Coronary artery (tissue), 2 donors: ENCODE results near the gene PAEP.
"Not testable (repeated sequence)": the region's sequence is repeated elsewhere in the genome, so short reads cannot be mapped to it uniquely, and the experiment has no call there.

Source experiments
- DNase-seq: peaks from one replicate; pipeline ENCODE4 v3.0.0-alpha.2; 2017; ENCODE audit warnings: low spot score
- H3K27ac ChIP-seq, 2 donors: fragments of 200-600 bp; sonication (generic); one replicate each; pipeline ENCODE4 v1.5.1; 2016 to 2019
- H3K4me3 ChIP-seq: fragments of 200-600 bp; sonication (generic); 2 replicates; pipeline ENCODE4 v1.5.1; 2016; ENCODE audit warnings: mild to moderate bottlenecking, moderate library complexity
- TF ChIP-seq, protein P1 (sequence below): fragments of 200-600 bp; sonication (generic); IDR thresholded peaks from one replicate; pipeline ENCODE4 v1.5.1; 2019; ENCODE audit warnings: antibody characterized with exemption

The PAEP gene

DNA sequence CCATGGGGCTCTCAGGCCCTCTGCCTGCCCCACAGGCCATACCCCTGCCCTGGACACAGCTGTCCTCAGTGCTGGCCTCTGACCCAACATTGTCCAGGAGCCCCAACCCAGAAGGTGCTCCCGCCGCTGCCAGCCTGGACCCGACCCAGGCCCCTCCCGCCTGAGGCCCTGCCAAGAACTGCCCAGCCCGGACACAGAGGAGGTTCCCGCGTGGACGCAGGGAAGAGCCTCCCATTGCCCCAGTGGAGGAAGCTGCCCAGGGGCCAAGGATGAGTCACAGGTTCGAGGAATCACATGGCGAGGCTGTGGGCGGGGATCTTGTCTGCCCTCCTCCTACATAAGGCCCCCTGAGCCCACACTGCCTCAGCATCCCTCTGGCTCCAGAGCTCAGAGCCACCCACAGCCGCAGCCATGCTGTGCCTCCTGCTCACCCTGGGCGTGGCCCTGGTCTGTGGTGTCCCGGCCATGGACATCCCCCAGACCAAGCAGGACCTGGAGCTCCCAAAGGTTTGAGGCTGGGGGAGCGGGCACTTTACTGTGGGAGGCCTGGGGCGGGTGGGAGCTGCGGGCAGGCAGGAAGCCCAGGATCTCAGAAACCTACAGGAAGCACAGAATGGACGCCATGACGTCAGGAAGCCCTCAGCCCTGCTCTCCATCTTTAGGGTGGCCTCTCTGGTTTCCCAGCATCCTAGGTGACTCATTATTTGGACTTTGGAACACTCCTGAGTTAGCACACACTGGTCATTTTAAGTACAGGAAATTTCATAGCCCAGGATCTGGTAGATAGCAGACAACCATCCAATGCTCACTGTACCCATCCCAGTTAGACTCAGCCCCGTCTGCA, at the start of gene PAEP:
PAEP (plus strand) TSS at position 366 of the 844 bp plus-strand sequence.
- TF ChIP-seq, protein P1, sequence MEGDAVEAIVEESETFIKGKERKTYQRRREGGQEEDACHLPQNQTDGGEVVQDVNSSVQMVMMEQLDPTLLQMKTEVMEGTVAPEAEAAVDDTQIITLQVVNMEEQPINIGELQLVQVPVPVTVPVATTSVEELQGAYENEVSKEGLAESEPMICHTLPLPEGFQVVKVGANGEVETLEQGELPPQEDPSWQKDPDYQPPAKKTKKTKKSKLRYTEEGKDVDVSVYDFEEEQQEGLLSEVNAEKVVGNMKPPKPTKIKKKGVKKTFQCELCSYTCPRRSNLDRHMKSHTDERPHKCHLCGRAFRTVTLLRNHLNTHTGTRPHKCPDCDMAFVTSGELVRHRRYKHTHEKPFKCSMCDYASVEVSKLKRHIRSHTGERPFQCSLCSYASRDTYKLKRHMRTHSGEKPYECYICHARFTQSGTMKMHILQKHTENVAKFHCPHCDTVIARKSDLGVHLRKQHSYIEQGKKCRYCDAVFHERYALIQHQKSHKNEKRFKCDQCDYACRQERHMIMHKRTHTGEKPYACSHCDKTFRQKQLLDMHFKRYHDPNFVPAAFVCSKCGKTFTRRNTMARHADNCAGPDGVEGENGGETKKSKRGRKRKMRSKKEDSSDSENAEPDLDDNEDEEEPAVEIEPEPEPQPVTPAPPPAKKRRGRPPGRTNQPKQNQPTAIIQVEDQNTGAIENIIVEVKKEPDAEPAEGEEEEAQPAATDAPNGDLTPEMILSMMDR = no peak
- no peak for DNase-seq
- H3K27ac ChIP-seq = no peak within 1 kb of the TSS
- no peak within 1 kb of the TSS for H3K4me3 ChIP-seq

DNA sequence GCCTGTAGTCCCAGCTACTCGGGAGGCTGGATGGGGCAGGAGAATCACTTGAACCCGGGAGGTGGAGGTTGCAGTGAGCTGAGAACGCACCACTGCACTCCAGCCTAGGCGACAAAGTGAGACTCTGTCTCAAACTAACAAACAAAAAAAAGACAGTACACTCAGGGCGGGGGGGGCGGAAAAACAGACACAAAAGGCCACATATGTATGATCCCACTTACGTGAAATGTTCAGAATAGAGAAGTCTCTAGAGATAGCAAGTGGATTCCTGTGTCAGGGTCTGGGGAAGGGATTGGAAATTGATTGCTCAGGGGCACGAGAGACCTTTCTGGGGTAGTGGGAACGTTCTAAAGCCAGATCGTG, 49.3 kb upstream of the PAEP start:
- DNase-seq = peak; percentile 19
- TF ChIP-seq, protein P1 = no peak

DNA sequence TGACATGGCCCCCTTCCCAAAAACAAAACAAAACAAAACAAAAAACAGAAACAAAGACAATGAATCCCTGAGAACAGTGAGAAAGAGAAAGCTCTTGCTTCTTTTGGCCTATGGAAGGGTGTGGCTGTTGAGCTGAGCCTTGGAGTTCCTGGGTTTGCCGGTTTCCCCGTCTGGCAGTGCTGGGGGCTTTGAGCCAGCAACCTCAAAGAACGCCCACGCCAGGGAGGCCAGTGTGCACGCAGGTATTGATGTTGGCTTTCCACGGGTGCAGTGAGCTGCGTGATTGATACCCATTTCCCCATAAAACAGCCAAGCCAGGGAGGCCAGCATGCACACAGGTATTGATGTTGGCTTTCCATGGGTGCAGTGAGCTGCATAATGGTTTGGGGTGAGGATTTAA, 48.7 kb upstream of the PAEP start:
- TF ChIP-seq, protein P1 = no peak
- no peak overlapping the region for H3K4me3 ChIP-seq
- DNase-seq = peak; percentile 50
- no peak overlapping the region for H3K27ac ChIP-seq

More for the DNA sequence above, 49.3 kb upstream of the PAEP start:
- no peak overlapping the region for H3K4me3 ChIP-seq
- H3K27ac ChIP-seq = no peak overlapping the region

DNA sequence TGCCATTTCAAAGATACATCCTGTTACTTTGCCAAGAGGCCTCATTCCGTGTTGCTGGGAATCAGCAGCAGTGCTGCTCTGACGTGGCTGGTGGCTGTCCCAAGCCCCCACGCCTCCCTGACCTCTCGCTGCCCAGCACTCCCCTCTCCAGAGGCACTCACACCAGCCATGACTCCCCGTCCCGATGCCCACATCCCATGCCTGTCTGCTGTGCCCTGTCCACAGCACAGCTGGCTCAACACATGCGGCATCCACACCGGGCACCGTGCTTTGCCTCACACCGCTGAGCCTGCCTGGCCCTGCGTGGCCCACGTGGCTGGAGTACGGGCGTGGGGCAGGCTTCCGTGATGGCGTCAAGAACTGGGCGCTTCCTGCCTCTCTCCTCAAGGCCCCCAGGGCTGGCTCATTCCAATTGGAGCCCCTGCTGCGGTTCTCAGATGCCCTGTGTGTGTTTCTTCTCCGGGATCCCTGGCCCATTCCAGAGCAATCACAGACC, 48.2 kb upstream of the PAEP start:
- Histone ChIP-seq H3K4me3 (no peak overlapping the region), H3K27ac (no peak overlapping the region)
- TF ChIP-seq, protein P1 = no peak
- peak; percentile 56 for DNase-seq

DNA sequence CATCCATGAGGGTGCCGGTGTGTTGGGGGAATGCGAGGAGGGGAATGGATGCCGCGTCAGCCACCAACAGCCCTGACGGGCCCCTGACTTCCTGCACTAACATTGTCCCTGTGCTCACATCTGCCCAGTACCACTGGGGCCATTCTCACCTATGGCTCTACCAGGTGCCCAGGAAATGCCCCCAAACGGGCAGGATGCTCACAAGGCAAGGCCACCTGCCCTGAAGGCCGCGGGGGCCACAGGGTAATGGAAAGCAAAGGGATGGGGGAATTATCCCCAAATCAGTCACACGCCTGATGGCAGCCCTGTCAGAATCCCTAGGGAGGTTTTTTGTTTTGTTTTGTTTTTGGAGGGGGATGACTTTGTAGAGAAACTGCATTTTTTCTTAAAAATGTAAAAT, 47.6 kb upstream of the PAEP start:
- not testable (repeated sequence) for DNase-seq, H3K27ac ChIP-seq, H3K4me3 ChIP-seq

DNA sequence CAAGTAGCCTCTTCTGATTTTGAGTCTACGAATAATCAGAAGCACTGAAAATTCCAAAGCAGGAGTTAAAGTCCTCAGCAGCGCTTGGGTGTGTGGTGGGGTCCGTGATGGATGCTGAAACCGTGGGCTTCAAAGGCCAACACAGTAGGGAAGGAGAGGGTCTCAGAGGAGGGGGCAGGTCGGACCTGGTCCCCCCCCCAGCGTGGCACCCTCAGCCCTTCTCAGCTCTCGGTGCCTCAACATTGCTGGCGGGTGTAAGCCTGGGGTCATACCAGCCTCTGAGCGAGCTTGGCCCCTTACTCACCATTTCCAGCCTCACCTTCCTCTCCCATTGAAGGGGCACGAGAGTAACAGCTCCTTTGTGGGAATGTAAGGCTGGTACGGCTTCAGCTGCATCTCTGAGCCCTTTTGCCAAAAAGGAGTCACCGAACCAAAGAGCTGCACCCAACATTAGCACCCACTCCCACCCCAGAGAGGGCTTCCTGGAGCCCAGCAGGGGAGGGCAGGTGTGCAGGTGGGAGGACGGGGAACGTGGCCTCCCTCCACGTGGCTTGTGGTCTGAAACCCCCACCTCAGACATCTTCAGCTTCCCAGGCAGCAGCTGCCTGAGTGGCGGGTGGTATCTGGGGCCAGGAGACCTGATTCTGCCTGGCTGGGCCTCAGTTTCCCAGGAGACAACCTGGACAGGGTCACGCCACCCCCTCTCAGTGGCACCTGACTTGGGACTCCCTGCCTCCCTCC, 47.0 kb upstream of the PAEP start:
- H3K27ac ChIP-seq = no peak overlapping the region
- TF ChIP-seq, protein P1 = no peak
- peak; percentile 62 for DNase-seq
- H3K4me3 ChIP-seq = no peak overlapping the region

DNA sequence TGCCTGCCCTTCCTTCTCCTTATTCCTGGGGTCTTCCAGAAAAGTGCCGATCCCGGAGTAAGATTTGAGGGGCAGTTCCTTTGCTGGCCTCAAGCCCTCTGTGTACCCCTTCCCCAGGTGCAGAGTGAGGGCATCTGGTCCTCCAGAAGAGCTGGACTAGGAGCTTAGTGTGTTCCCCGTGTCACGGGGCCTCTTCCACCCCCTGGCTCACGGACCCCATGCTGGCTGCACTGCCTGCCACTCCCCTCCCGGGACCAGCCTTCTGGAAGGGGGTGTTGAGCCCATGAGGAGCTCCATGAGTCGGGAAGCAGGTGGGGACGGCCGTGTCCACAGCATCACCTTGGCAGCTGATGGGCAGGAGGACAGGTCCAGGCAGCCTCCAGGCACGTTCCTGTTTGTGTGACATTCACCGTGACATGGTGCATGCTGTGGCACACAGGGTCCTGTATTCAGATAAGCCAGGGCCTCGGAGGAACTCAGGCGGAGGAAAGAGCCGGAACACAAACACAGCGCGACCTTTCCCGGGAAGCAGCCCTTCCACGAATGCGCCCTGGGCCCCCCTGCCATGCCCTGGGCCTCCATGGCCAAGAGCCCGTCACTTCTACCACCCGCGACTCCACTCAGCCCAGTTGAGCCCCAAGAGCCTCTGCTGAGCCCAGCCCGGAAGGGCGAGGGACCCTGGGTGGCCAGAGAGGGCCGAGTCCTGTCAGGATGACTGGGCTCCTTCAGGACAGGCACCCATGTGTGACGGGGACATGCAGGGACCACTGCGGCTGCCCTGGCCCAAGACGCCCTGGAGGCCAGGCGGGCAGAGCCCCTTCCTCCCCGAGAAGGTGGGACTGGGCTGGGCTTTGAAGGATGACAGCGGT, 46.2 kb upstream of the PAEP start:
- H3K27ac ChIP-seq = no peak overlapping the region
- DNase-seq = peak; percentile 68
- H3K4me3 ChIP-seq = no peak overlapping the region
- TF ChIP-seq, protein P1 = no peak
